ENCODE measurements around the gene TCF4.

TCF4 gene

GRCh38 chr18:55396267-55396905 is 191.6 kb downstream of the TCF4 start:
- ChIA-PET CTCF (no interaction called here), POLR2A (no interaction called here)
- TF ChIP-seq L3MBTL2 (conservative IDR thresholded peaks at IDR 0.05), result no peak
- no peak for TF ChIP-seq TARDBP (IDR thresholded peaks at IDR 0.05)
- TF ChIP-seq NFRKB (IDR thresholded peaks at IDR 0.05), result no peak
- DNase-seq (ENCODE audit: extremely low spot score), result no peak

GRCh38 chr18:55395799-55396198 is 192.2 kb downstream of the TCF4 start:
- CTCF ChIA-PET, result no interaction called here
- TF ChIP-seq PKNOX1 (IDR thresholded peaks at IDR 0.05) (no peak), TARDBP (IDR thresholded peaks at IDR 0.05) (no peak), SUZ12 (IDR thresholded peaks at IDR 0.05) (no peak), L3MBTL2 (conservative IDR thresholded peaks at IDR 0.05) (no peak), ZNF384 (IDR thresholded peaks at IDR 0.05) (no peak)
- DNase-seq (ENCODE audit: extremely low spot score), result no peak
- POLR2A ChIA-PET, result no interaction called here

- TF ChIP-seq ARNT (IDR thresholded peaks at IDR 0.05) (no peak), ZNF384 (IDR thresholded peaks at IDR 0.05) (no peak), CTBP1 (IDR thresholded peaks at IDR 0.05; ENCODE audit: borderline replicate concordance) (no peak), HDGF (IDR thresholded peaks at IDR 0.05; ENCODE audit: borderline replicate concordance) (no peak), SP1 (IDR thresholded peaks at IDR 0.05) (no peak), ELF4 (IDR thresholded peaks at IDR 0.05) (no peak), NFRKB (IDR thresholded peaks at IDR 0.05) (no peak), FOXA1 (IDR thresholded peaks at IDR 0.05) (no peak), TARDBP (IDR thresholded peaks at IDR 0.05) (no peak)
- ChIA-PET CTCF (no interaction called here), POLR2A (no interaction called here)
- no peak for DNase-seq (ENCODE audit: extremely low spot score)
These were observed 197.1 kb downstream of the TCF4 start for GRCh38 chr18:55390898-55391297.

- ChIA-PET CTCF (interaction anchor here (1.0 kb wide), 1 partner anchor 15 kb away, joined by 3 read pairs; no protein-coding TSS in a partner anchor), POLR2A (no interaction called here)
- no peak for TF ChIP-seq LEF1 (IDR thresholded peaks at IDR 0.05; ENCODE audit: borderline replicate concordance)
- no peak for TF ChIP-seq FOXA1 (IDR thresholded peaks at IDR 0.05)
- TF ChIP-seq ELF4 (IDR thresholded peaks at IDR 0.05), result no peak
- no peak for TF ChIP-seq CTBP1 (IDR thresholded peaks at IDR 0.05; ENCODE audit: borderline replicate concordance)
- no peak for TF ChIP-seq HDGF (IDR thresholded peaks at IDR 0.05; ENCODE audit: borderline replicate concordance)
- no peak for TF ChIP-seq ARNT (IDR thresholded peaks at IDR 0.05)
- no peak for TF ChIP-seq SP1 (IDR thresholded peaks at IDR 0.05)
- no peak for TF ChIP-seq TARDBP (IDR thresholded peaks at IDR 0.05)
- no peak for TF ChIP-seq BHLHE40 (IDR thresholded peaks at IDR 0.05; ENCODE audit: borderline replicate concordance)
- TF ChIP-seq PKNOX1 (IDR thresholded peaks at IDR 0.05), result no peak
- no peak for TF ChIP-seq FOXK2 (IDR thresholded peaks at IDR 0.05)
- TF ChIP-seq FOXM1 (IDR thresholded peaks at IDR 0.05; ENCODE audit: borderline replicate concordance), result no peak
- no peak for TF ChIP-seq NFRKB (IDR thresholded peaks at IDR 0.05)
- no peak for TF ChIP-seq L3MBTL2 (conservative IDR thresholded peaks at IDR 0.05)
- TF ChIP-seq ZNF384 (IDR thresholded peaks at IDR 0.05), result no peak
- TF ChIP-seq SUZ12 (IDR thresholded peaks at IDR 0.05), result no peak
- DNase-seq (ENCODE audit: extremely low spot score), result no peak
These were observed 200.6 kb downstream of the TCF4 start for GRCh38 chr18:55387139-55387984.

GRCh38 chr18:55386545-55386944 is 201.4 kb downstream of the TCF4 start:
- CTCF ChIA-PET, result interaction anchor here (1.0 kb wide), 1 partner anchor 29 kb away, joined by 3 read pairs; no protein-coding TSS in a partner anchor
- no peak for DNase-seq (ENCODE audit: extremely low spot score)
- TF ChIP-seq BHLHE40 (IDR thresholded peaks at IDR 0.05; ENCODE audit: borderline replicate concordance) (no peak), SP1 (IDR thresholded peaks at IDR 0.05) (no peak), SUZ12 (IDR thresholded peaks at IDR 0.05) (no peak), PKNOX1 (IDR thresholded peaks at IDR 0.05) (no peak), CTBP1 (IDR thresholded peaks at IDR 0.05; ENCODE audit: borderline replicate concordance) (no peak), ELF4 (IDR thresholded peaks at IDR 0.05) (no peak), L3MBTL2 (conservative IDR thresholded peaks at IDR 0.05) (no peak), FOXM1 (IDR thresholded peaks at IDR 0.05; ENCODE audit: borderline replicate concordance) (no peak), FOXA1 (IDR thresholded peaks at IDR 0.05) (no peak), FOXK2 (IDR thresholded peaks at IDR 0.05) (no peak), TARDBP (IDR thresholded peaks at IDR 0.05) (no peak), ZNF384 (IDR thresholded peaks at IDR 0.05) (no peak), LEF1 (IDR thresholded peaks at IDR 0.05; ENCODE audit: borderline replicate concordance) (no peak), HDGF (IDR thresholded peaks at IDR 0.05; ENCODE audit: borderline replicate concordance) (no peak), NFRKB (IDR thresholded peaks at IDR 0.05) (no peak), ARNT (IDR thresholded peaks at IDR 0.05) (no peak)
- POLR2A ChIA-PET, result no interaction called here

- CTCF ChIA-PET, result interaction anchor here (0.6 to 1.0 kb wide), 2 partner anchors 30 to 465 kb away, joined by 3 to 7 read pairs; no protein-coding TSS in a partner anchor
- POLR2A ChIA-PET, result no interaction called here
- no peak for TF ChIP-seq ARNT (IDR thresholded peaks at IDR 0.05)
- no peak for TF ChIP-seq BHLHE40 (IDR thresholded peaks at IDR 0.05; ENCODE audit: borderline replicate concordance)
- TF ChIP-seq L3MBTL2 (conservative IDR thresholded peaks at IDR 0.05), result no peak
- no peak for TF ChIP-seq CTBP1 (IDR thresholded peaks at IDR 0.05; ENCODE audit: borderline replicate concordance)
- TF ChIP-seq NFRKB (IDR thresholded peaks at IDR 0.05), result no peak
- TF ChIP-seq HDGF (IDR thresholded peaks at IDR 0.05; ENCODE audit: borderline replicate concordance), result no peak
- TF ChIP-seq SUZ12 (IDR thresholded peaks at IDR 0.05), result no peak
- no peak for TF ChIP-seq SP1 (IDR thresholded peaks at IDR 0.05)
- TF ChIP-seq TARDBP (IDR thresholded peaks at IDR 0.05), result no peak
- TF ChIP-seq FOXK2 (IDR thresholded peaks at IDR 0.05), result no peak
- TF ChIP-seq FOXA1 (IDR thresholded peaks at IDR 0.05), result no peak
- no peak for TF ChIP-seq FOXM1 (IDR thresholded peaks at IDR 0.05; ENCODE audit: borderline replicate concordance)
- TF ChIP-seq PKNOX1 (IDR thresholded peaks at IDR 0.05), result no peak
- no peak for TF ChIP-seq ELF4 (IDR thresholded peaks at IDR 0.05)
- TF ChIP-seq LEF1 (IDR thresholded peaks at IDR 0.05; ENCODE audit: borderline replicate concordance), result no peak
- TF ChIP-seq ZNF384 (IDR thresholded peaks at IDR 0.05), result no peak
- DNase-seq (ENCODE audit: extremely low spot score), result no peak
These were observed 202.2 kb downstream of the TCF4 start for GRCh38 chr18:55385770-55386169.

Data from HEK293T (cell line).